Dendritic cell treated with granulocyte-macrophage colony-stimulating factor and Interleukin-4, amounts not matched to agents 40 ng/mL and 50 ng/mL, for 4 days (primary cell): ENCODE results near the gene HEXD.
A peak's percentile ranks its signal among the peaks of the same experiment; 100 is the strongest.
"Not testable (repeated sequence)": the region's sequence is repeated elsewhere in the genome, so short reads cannot be mapped to it uniquely, and the experiment has no call there.

Experiments
- H3K27ac Mint-ChIP-seq: one replicate; pipeline ENCODE4 v1.8.0; 2022; ENCODE audit warnings: mild to moderate bottlenecking, mixed read lengths
- H3K27me3 Mint-ChIP-seq: one replicate; pipeline ENCODE4 v1.8.0; 2022; ENCODE audit warnings: mild to moderate bottlenecking, mixed read lengths
- H3K36me3 Mint-ChIP-seq: one replicate; pipeline ENCODE4 v1.8.0; 2022; ENCODE audit warnings: low read depth, mixed read lengths
- H3K4me1 Mint-ChIP-seq: one replicate; pipeline ENCODE4 v1.8.0; 2022; ENCODE audit warnings: low read depth, mixed read lengths
- H3K4me3 Mint-ChIP-seq: one replicate; pipeline ENCODE4 v1.8.0; 2022; ENCODE audit warnings: mild to moderate bottlenecking, moderate library complexity, mixed read lengths
- H3K9me3 Mint-ChIP-seq: one replicate; pipeline ENCODE4 v1.8.0; 2022; ENCODE audit warnings: mixed read lengths
- intact Hi-C: fragments of 100-400 bp; cut with micrococcal nuclease; formaldehyde crosslinking; loops from one replicate; pipeline ENCODE4 v1.15.0; 2022

HEXD gene

DNA sequence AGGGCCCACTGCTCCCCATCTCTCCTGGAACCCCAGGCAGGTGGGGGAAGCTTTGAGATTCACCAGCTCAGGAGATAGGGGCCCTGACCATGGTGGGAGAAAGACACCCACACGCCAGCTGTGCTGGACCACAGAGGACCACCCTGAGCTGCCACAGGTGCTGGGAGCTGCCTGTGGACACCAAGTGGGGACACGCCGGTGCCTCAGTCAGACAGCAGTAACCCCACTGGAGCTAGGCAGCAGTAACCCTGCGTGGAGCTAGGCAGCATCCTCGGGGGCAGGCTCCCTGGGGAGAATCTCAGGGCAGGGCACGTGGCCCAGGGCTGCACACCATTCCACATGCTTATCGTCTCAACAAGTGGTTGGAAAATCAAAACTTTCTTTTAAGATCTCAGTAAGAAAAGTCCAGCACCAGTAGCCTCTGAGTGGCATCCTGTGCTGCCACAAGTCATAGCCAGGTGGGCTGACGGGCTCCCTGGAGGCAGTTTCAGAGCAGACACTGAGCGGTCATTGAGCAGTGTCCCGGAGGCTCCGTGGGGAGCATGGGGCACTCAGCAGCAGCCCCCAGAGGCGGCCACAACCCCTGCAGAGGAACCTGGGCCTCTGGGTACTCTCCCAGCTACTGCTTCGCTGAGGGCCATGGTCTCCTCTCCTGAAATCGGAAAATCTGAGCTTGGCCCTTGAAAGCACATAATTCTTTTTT, 8.0 kb upstream of the HEXD start:
- H3K27me3 Mint-ChIP-seq: peaks cover 4% of the 10 kb centered on the region
- no peak overlapping the region for H3K4me3 Mint-ChIP-seq
- H3K9me3 Mint-ChIP-seq: no peaks in the 10 kb centered on the region
- peaks cover 77% of the 10 kb centered on the region for H3K36me3 Mint-ChIP-seq
- H3K4me1 Mint-ChIP-seq: peaks cover 14% of the 10 kb centered on the region
- intact Hi-C loops: no loop called here
- H3K27ac Mint-ChIP-seq: no peak overlapping the region

DNA sequence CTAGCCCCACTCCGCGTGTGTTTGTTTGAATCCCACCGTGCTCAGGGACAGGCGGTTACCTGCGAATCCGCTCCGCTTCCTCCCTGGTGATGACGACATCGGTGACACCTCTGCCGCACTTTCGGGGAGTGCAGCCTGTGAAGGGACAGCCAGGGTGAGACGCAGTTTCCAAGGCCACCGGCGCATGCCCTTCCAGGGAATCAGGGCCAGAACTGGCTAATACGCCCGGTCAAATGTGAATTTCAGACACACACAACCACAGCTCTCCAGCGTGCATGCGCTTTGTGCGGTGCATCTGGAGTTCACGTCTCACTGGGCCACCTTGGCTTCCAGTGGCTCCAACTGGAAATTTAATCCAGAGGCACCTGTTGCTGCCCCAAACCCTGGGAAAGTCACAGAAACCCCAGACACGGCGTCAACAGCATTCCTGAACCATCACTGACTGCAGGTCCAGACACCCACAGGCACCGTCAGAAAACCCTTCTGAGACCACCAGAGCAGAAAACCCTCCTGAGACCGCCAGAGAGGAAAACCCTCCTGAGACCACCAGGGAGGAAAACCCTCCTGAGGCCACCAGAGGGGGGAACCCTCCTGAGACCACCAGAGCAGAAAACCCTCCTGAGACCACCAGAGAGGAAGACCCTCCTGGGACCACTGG, 6.6 kb upstream of the HEXD start:
- no peak overlapping the region for H3K4me3 Mint-ChIP-seq
- H3K27ac Mint-ChIP-seq: no peak overlapping the region
- H3K9me3 Mint-ChIP-seq: no peaks in the 10 kb centered on the region
- intact Hi-C loops: no loop called here
- H3K27me3 Mint-ChIP-seq: peaks cover 4% of the 10 kb centered on the region
- peaks cover 71% of the 10 kb centered on the region for H3K36me3 Mint-ChIP-seq
- peaks cover 19% of the 10 kb centered on the region for H3K4me1 Mint-ChIP-seq

DNA sequence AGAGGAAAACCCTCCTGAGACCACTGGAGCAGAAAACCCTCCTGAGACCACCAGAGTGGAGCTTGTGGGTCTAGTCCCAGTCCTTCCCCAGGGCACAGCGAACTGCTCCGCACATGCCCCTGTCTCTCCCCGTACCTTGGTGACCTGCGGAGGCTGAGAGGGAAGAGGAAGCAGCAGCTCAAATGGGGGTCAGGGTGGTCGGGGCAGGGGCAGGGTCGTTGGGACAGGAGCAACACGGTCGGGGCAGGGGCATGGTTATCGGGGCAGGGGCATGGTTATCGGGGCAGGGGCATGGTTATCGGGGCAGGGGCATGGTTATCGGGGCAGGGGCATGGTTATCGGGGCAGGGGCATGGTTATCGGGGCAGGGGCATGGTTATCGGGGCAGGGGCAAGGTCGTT, 6.1 kb upstream of the HEXD start:
- H3K27me3 Mint-ChIP-seq, intact Hi-C loops, H3K27ac Mint-ChIP-seq, H3K9me3 Mint-ChIP-seq, H3K4me3 Mint-ChIP-seq: not testable (repeated sequence)
- Mint-ChIP-seq H3K4me1 (peaks cover 17% of the 10 kb centered on the region), H3K36me3 (peaks cover 71% of the 10 kb centered on the region)

DNA sequence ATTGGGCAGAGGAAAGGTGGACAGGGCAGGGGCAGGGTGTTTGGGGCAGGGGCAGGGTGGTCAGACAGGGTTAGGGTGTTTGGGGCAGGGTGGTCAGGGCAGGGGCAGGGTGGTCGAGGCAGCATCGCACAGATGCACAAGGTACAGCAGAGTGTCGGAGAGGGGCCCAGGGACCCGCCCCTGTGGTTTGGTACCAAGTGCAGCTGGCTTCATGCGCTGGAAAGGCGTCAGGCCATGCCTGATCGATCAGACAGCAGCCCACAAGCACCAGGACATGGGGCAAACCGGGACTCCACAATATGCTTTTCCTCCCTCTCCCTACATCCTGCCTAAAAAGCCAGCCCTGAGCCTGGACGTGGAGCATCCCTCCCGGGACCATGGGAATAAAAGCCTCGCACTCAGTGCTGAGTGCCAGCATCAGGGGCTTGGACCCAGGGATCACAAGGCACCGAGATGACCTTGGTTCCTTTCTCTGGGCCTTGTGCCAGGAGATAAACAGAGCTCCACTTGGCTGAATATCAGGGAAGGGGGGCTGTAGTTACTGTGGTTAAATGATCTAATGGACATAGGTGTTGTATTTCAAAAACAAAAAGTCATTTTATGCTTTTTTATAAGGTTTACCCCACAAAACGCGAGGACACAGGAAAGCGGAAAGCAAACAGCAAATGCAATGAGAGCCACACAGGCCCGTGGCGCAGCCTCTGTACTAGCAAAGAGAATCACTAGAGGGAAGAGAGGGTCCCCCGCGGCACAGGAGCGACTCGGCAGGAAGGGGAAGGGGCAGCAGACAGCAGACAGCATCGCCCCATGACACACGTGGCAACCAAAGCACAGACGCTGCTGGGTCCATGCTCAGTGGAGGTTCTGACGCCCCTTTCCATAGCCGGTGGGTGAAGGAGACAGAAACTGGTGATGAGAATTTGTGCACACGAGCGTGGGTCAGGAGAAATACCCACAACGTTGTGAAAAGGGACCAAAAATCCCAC, 5.3 kb upstream of the HEXD start:
- Mint-ChIP-seq H3K27ac (no peak overlapping the region), H3K27me3 (no peaks in the 10 kb centered on the region), H3K9me3 (no peaks in the 10 kb centered on the region), H3K4me1 (peaks cover 15% of the 10 kb centered on the region), H3K36me3 (peaks cover 65% of the 10 kb centered on the region), H3K4me3 (no peak overlapping the region)
- intact Hi-C loops: no loop called here

DNA sequence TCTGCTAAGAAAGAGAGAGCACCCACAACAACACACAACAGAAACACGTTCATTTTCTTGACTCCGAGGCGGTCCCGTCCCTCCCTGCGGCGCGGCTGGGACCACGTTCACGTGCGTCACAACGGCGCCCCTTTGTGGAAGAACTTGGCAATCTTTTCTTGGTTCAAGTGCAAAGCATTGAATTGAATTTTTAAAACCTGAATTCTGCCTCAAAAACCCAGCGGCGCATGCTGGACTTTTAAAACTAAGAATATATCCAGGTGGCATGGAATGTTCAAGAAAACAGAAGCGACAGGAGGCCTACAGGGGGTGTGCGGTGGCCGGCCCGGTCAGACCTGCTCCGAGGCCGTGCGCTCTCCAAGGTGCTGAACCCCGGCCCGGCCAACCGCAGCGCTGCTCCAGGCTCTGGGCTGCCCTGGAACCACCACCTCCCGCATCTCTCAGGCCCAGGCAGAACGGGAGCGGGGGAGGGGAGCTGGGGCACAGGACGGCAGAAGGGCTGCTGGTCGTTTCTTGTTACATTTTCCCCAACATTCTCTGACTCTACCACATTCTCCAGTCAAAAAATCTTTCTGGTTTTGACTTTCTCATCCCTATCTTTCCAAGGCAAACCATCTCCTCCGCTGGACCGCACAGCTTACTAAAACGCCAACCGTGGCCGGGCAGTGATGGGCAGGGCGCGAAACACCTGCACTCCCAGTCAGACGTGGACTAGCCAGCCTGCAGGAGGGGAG, 3.4 kb upstream of the HEXD start:
- Mint-ChIP-seq H3K4me1 (peaks cover 17% of the 10 kb centered on the region), H3K27ac (no peak overlapping the region), H3K9me3 (no peaks in the 10 kb centered on the region), H3K27me3 (no peaks in the 10 kb centered on the region), H3K4me3 (no peak overlapping the region), H3K36me3 (peaks cover 52% of the 10 kb centered on the region)
- intact Hi-C loops: loop anchor here (1.0 to 5.0 kb wide), 2 partner anchors 38 to 62 kb away; partner anchors contain the start of gene CYBC1

DNA sequence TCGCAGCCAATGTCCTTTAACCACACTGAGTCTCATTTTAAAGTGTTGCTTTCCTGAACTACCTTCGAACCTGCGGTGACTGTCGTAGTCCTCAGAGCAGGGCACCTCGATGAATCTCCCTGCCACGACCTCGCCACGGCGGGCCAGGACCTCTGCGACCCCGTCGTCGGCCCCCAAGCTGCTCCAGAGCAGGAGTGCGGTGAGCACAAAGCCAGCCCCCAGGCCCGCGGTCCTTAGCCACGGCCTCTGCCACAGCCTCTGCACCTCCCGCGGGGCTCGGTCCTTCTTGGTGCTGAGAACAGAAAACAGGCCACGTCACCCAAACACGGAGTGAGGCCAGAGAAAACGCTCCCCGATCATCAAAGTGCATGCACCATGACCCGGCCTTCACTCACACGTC, 2.8 kb upstream of the HEXD start:
- peaks cover 23% of the 10 kb centered on the region for H3K4me1 Mint-ChIP-seq
- no peaks in the 10 kb centered on the region for H3K9me3 Mint-ChIP-seq
- intact Hi-C loops: loop anchor here (5.0 kb wide), 1 partner anchor 37 kb away; the partner anchor contains the start of gene CYBC1
- no peaks in the 10 kb centered on the region for H3K27me3 Mint-ChIP-seq
- H3K4me3 Mint-ChIP-seq: no peak overlapping the region
- H3K36me3 Mint-ChIP-seq: peaks cover 52% of the 10 kb centered on the region
- H3K27ac Mint-ChIP-seq: no peak overlapping the region

DNA sequence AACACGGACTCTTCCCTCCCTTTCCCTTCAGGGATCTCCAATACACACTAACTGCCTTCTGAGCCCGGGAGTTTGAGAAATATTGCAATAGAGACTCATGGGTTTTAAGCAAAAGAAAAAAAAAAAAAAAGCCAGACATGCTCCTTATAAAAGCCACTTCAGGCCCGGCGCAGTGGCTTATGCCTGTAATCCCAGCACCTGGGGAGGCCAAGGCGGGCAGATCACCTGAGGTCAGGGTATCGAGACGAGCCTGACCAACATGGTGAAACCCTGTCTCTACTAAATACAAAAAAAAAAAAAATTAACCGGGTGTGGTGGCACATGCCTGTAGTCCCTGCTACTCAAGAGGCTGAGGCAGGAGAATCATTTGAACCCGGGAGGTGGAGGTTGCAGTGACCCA, 2.4 kb upstream of the HEXD start:
- H3K27me3 Mint-ChIP-seq: no peaks in the 10 kb centered on the region
- H3K4me3 Mint-ChIP-seq: no peak overlapping the region
- H3K27ac Mint-ChIP-seq: no peak overlapping the region
- intact Hi-C loops: loop anchor here (5.0 kb wide), 1 partner anchor 37 kb away; the partner anchor contains the start of gene CYBC1
- peaks cover 24% of the 10 kb centered on the region for H3K4me1 Mint-ChIP-seq
- H3K9me3 Mint-ChIP-seq: no peaks in the 10 kb centered on the region
- peaks cover 56% of the 10 kb centered on the region for H3K36me3 Mint-ChIP-seq

DNA sequence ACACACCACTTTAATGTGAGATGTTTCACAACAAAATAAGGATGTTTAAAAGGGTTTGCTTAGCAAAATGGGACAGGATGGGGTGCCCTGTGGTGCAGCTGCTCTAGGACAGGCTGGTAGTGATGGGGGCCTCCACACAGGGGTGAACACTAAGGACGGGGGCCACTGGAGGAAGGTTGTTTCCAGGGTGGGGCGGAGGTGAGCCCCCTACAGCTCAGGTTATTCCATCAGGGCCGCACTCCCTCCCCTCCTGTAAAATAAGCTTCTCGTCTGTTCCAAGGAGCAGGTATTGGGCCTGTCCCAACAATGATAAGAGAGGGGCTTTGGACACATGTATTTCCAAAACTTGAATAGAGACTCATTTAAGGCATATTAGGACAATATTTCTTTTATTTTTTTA, 1.9 kb upstream of the HEXD start:
- Mint-ChIP-seq H3K27ac (no peak overlapping the region), H3K9me3 (no peaks in the 10 kb centered on the region), H3K4me1 (peaks cover 24% of the 10 kb centered on the region), H3K27me3 (no peaks in the 10 kb centered on the region), H3K4me3 (no peak overlapping the region), H3K36me3 (peaks cover 58% of the 10 kb centered on the region)
- intact Hi-C loops: loop anchor here (5.0 kb wide), 1 partner anchor 36 kb away; the partner anchor contains the start of gene CYBC1

DNA sequence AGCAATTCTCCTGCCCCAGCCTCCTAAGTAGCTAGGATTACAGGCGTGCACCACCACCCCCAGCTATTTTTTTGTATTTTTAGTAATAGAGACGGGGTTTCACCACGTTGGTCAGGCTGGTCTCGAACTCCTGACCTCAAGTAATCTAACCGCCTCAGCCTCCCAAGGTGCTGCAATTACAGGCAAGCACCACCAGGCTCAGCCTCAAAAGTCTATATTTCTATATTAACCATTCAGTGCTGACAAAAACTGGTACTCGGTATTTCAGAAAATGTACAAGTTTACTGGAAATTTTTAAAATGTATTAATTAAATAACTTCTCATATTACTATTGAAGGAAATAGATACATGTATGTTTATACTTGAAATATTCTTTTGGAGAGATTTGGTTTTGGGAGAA, 1.4 kb upstream of the HEXD start:
- no peaks in the 10 kb centered on the region for H3K27me3 Mint-ChIP-seq
- peaks cover 59% of the 10 kb centered on the region for H3K36me3 Mint-ChIP-seq
- H3K4me1 Mint-ChIP-seq: peaks cover 24% of the 10 kb centered on the region
- H3K4me3 Mint-ChIP-seq: no peak overlapping the region
- H3K9me3 Mint-ChIP-seq: no peaks in the 10 kb centered on the region
- intact Hi-C loops: loop anchor here (5.0 kb wide), 1 partner anchor 36 kb away; the partner anchor contains the start of gene CYBC1
- H3K27ac Mint-ChIP-seq: no peak overlapping the region

DNA sequence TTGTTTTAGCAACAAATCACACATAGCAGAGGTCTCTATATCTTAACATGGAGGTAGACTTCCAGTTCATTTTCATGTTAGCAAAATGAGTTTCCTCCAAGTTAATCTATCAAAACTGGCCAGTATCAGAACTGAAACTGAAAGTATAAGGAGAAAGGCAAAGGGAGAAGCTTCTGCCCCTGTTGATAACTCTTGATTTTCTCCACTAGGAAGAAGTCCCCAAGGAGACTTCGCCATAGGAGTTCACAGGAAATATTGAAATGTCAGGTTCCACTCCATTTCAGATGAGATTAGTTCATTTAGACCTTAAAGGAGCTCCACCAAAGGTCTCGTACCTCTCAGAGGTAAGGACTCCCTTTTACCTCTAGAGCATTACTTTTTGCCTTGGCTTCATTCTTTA, 1.4 kb downstream of the HEXD start:
- Mint-ChIP-seq H3K27ac (peak overlapping the region; percentile 72), H3K4me1 (peaks cover 32% of the 10 kb centered on the region), H3K36me3 (peaks cover 61% of the 10 kb centered on the region), H3K9me3 (peaks cover 13% of the 10 kb centered on the region), H3K4me3 (peak overlapping the region; percentile 76), H3K27me3 (no peaks in the 10 kb centered on the region)
- intact Hi-C loops: loop anchor here (5.0 kb wide), 1 partner anchor 33 kb away; the partner anchor contains the start of gene CYBC1

DNA sequence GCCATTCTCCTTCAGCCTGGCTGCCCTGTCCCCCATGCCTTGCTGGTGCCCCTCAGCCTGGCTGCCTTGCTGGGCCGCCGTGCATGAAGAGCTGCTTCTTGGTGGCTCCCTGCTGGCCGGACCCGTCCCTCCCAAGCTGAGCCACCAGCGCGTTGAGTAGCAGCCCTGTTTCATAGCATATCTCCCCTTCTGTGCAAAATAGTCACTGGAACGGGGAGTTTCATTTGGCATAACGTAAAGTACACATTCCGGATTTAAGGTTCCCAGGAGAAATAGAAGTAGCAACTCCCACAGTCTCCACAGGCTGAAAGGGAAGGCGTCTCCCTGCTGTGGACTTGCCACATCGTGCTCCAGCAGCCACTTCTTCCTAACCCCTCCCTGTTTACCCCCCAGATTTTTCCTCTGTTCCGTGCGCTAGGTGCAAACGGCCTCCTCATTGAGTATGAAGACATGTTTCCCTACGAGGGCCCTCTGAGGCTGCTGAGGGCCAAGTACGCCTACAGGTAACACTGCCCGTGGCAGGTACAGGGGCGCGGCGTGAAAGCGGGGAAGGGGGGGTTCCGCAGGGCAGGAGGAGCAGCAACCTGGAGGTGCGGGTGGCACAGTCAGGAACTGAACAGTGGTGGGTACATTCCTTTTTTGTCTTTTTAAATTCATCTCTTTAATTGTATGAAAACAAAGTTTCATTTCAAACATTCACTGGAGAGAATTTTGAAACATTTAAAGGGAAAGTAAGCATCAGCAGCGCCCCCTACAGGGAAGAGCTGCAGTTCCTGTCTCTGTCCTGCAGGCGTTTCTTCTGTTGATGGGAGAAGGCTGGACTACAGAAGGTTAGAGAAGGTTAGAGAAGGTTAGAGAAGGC, 6.1 kb downstream of the HEXD start:
- intact Hi-C loops: no loop called here
- Mint-ChIP-seq H3K27me3 (no peaks in the 10 kb centered on the region), H3K36me3 (peaks cover 77% of the 10 kb centered on the region), H3K4me1 (peaks cover 32% of the 10 kb centered on the region), H3K4me3 (no peak overlapping the region), H3K27ac (peak overlapping the region; percentile 13), H3K9me3 (peaks cover 13% of the 10 kb centered on the region)

DNA sequence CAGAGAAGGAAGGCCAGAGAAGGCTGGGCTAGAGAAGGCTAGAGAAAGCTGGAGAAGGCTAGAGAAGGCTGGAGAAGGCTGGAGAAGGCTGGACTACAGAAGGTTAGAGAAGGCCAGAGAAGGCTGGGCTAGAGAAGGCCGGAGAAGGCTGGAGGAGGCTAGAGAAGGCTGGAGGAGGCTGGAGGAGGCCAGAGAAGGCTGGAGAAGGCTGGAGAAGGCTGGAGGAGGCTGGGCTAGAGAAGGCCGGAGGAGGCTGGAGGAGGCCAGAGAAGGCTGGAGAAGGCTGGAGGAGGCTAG, 6.7 kb downstream of the HEXD start:
- Mint-ChIP-seq H3K27me3 (no peaks in the 10 kb centered on the region), H3K27ac (peak overlapping the region; percentile 13), H3K9me3 (peaks cover 13% of the 10 kb centered on the region), H3K4me3 (no peak overlapping the region), H3K4me1 (peaks cover 36% of the 10 kb centered on the region), H3K36me3 (peaks cover 80% of the 10 kb centered on the region)
- intact Hi-C loops: no loop called here

DNA sequence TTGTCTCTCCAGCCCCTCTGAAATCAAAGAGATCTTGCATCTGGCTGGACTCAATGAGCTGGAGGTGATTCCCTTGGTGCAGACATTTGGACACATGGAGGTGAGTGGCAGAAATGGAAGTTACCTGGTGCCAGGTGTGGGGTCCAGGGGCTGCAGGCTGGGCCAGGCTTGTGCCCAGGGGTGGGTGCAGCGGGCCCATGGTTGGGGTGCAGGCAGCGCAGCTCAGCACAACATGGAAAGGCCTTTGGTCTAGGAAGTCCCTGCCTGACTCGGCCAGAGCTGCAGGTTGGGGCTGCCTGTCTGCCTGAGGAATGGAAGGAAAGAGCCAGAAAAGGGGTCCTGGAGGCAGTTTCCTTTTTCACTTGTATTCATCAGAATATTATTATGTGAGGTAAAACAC, 10.4 kb downstream of the HEXD start:
- H3K4me3 Mint-ChIP-seq: no peak overlapping the region
- no peak overlapping the region for H3K27ac Mint-ChIP-seq
- no peaks in the 10 kb centered on the region for H3K9me3 Mint-ChIP-seq
- peaks cover 37% of the 10 kb centered on the region for H3K4me1 Mint-ChIP-seq
- intact Hi-C loops: no loop called here
- no peaks in the 10 kb centered on the region for H3K27me3 Mint-ChIP-seq
- peaks cover 69% of the 10 kb centered on the region for H3K36me3 Mint-ChIP-seq
